GM10248 (cell line): ENCODE data around the gene CORO2A.

Source experiments
- CTCF ChIA-PET: fragments of 300-600 bp; sonication (Branson Sonifier 250); formaldehyde crosslinking; extraction: SDS; loops from one replicate; lab custom pipeline; 2021; ENCODE audit warnings: antibody characterized with exemption; lab: Yijun Ruan, JAX
- POLR2A ChIA-PET: fragments of 350-650 bp; sonication (Branson Sonifier 250); formaldehyde crosslinking; extraction: SDS; loops from one replicate; lab custom pipeline; 2020; ENCODE audit warnings: antibody characterized with exemption; lab: Yijun Ruan, JAX
- DNase-seq: peaks from one replicate; pipeline ENCODE4 v3.0.0; 2012; ENCODE audit errors: extremely low spot score
- TF ChIP-seq, protein P1 (sequence below): IDR thresholded peaks from 2 replicates; pipeline ENCODE4 v1.5.1; 2012; ENCODE audit warnings: mild to moderate bottlenecking, low read depth; ENCODE audit errors: extremely low read depth, missing control alignments, control extremely low read depth

CORO2A gene

DNA sequence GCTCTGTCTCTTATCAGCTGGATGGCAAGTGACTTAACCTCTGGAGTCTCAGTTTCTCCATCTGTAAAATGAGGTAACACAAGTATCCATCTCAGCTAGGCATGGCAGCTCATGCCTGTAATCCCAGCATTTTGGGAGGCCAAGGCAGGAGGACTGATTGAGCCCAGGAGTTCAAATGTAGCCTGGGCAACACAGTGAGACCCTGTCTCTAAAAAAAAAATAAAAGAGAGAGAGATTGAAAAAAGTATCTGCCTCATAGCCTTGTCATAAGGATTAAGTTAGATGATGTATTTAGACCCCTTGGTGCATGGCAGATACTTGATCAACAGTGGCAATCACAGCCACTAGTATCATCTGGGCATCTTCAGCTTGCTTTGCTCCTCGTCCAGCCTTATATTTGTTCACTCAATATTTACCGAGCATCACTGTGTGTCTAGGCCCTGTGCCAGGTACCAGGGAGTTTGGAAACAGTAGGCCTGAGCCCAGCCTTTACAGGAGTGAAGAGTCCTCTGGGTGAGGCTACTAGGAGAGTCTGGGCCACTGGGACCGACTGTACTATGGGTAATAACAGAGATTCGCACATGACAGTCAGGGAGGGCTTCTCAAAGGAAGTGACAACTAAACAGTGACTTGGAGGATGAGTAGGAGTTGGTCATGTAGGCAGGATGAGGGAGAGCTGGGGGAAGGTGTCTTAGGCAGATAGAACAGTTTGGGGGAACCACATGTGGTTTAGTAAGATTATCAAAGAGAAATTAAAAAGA, 34.2 kb downstream of the CORO2A start:
- CTCF ChIA-PET, result interaction anchor here (1.1 to 2.2 kb wide), 2 partner anchors 13 to 20 kb away, joined by 3 to 9 read pairs; no protein-coding TSS in a partner anchor

GRCh38 chr9:98157372-98157771, 35.1 kb downstream of the CORO2A start:
- ChIA-PET CTCF (interaction anchor here (0.9 to 1.1 kb wide), 2 partner anchors 11 to 21 kb away, joined by 3 read pairs; no protein-coding TSS in a partner anchor), POLR2A (interaction anchor here (0.6 kb wide), 1 partner anchor 101 kb away, joined by 5 read pairs; the partner anchor contains the start of gene NANS)
- DNase-seq, result no peak
- TF ChIP-seq, protein P1, sequence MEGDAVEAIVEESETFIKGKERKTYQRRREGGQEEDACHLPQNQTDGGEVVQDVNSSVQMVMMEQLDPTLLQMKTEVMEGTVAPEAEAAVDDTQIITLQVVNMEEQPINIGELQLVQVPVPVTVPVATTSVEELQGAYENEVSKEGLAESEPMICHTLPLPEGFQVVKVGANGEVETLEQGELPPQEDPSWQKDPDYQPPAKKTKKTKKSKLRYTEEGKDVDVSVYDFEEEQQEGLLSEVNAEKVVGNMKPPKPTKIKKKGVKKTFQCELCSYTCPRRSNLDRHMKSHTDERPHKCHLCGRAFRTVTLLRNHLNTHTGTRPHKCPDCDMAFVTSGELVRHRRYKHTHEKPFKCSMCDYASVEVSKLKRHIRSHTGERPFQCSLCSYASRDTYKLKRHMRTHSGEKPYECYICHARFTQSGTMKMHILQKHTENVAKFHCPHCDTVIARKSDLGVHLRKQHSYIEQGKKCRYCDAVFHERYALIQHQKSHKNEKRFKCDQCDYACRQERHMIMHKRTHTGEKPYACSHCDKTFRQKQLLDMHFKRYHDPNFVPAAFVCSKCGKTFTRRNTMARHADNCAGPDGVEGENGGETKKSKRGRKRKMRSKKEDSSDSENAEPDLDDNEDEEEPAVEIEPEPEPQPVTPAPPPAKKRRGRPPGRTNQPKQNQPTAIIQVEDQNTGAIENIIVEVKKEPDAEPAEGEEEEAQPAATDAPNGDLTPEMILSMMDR, result no peak

More for the DNA sequence above, 34.2 kb downstream of the CORO2A start:
- TF ChIP-seq, protein P1, result no peak
- POLR2A ChIA-PET, result interaction anchor here (0.6 kb wide), 1 partner anchor 102 kb away, joined by 5 read pairs; the partner anchor contains the start of gene NANS
- no peak for DNase-seq

GRCh38 chr9:98154678-98155077, 37.8 kb downstream of the CORO2A start:
- ChIA-PET POLR2A (no interaction called here), CTCF (no interaction called here)
- TF ChIP-seq, protein P1, result no peak
- no peak for DNase-seq

DNA sequence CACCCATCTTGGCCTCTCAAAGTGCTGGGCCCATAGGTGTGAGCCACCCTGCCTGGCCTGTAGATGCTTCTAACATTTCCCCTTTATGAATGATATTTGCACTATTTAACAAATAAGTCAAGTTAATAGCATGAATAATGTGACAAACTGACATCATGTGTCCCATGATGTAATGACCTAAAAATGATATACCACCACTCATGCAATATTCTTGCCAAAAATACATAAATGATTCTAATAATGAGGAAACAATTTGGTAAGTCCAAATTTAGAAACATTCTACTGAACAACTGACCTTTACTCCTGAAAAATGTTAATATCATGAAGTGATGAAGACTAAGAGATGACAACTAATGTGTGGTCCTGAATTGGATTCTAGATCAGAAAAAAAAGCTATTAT, 39.9 kb downstream of the CORO2A start:
- ChIA-PET POLR2A (no interaction called here), CTCF (interaction anchor here (1.2 kb wide), 1 partner anchor 53 kb away, joined by 3 read pairs; no protein-coding TSS in a partner anchor)

GRCh38 chr9:98150721-98151120, 41.7 kb downstream of the CORO2A start:
- TF ChIP-seq, protein P1, result no peak
- ChIA-PET POLR2A (no interaction called here), CTCF (no interaction called here)
- DNase-seq, result no peak

More for the DNA sequence above, 39.9 kb downstream of the CORO2A start:
- TF ChIP-seq, protein P1, result no peak
- DNase-seq, result no peak

DNA sequence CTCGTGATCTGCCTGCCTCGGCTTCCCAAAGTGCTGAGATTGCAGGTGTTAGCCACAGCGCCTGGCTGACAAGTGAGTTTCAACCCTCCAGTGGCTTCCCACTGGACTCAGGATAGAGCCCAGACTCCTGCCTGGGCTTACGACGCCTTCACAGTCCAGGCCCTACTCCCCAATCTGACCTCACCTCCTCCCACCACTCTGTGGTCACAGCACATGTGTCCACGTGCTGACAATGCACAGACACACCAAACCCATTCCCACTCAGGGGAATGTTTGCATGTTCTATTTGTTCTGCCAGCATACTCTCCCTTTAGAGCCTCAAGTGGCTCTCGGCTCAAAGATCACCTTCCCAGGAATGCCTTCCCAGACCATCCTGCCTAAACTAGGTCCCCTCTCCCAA, 42.3 kb downstream of the CORO2A start:
- CTCF ChIA-PET, result no interaction called here
- TF ChIP-seq, protein P1, result no peak
- DNase-seq, result no peak
- POLR2A ChIA-PET, result interaction anchor here (0.6 kb wide), 1 partner anchor 16 kb away, joined by 3 read pairs; no protein-coding TSS in a partner anchor
